ENCODE data around the gene PI4KA.
"Not testable (repeated sequence)": the region's sequence is repeated elsewhere in the genome, so short reads cannot be mapped to it uniquely, and the experiment has no call there.

PI4KA gene

GRCh38 chr22:20701680-20702136, 156.9 kb downstream of the PI4KA start:
- H3K4me3 ChIP-seq (ENCODE audit: low read length), result peak overlapping the region; percentile 52; the same call in 1 of the 2 replicates

DNA sequence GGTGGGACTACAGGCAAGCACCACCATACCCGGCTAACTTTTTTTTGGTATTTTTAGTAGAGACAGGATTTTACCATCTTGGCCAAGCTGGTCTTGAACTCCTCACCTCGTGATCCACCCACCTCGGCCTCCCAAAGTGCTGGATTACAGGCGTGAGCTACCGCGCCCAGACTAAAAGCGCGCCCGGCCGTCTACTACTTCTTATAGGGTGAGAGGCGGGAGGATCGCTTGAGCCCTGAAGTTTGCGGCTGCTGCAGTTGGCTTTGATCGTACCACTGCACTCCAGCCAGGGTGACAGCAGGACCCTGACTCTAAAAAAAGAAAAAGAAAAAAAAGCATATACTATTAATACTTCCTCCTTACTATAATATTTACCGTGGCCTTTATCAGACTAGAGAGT, 158.3 kb downstream of the PI4KA start:
- not testable (repeated sequence) for H3K4me3 ChIP-seq (ENCODE audit: low read length)

DNA sequence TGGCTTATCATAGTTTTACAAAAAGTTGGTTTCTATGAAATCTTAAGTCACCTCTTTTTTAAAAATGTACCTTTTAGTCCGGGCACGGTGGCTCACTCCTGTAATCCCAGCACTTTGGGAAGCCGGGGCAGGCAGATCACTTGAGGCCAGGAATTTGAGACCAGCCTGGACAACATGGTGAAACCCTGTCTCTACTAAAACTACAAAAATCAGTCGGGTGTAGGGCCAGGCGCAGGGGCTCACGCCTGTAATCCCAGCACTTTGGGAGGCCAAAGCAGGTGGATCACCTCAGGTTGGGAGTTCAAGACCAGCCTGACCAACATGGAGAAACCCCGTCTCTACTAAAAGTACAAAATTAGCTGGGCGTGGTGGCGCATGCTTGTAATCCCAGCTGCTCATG, 158.8 kb downstream of the PI4KA start:
- not testable (repeated sequence) for H3K4me3 ChIP-seq (ENCODE audit: low read length)

DNA sequence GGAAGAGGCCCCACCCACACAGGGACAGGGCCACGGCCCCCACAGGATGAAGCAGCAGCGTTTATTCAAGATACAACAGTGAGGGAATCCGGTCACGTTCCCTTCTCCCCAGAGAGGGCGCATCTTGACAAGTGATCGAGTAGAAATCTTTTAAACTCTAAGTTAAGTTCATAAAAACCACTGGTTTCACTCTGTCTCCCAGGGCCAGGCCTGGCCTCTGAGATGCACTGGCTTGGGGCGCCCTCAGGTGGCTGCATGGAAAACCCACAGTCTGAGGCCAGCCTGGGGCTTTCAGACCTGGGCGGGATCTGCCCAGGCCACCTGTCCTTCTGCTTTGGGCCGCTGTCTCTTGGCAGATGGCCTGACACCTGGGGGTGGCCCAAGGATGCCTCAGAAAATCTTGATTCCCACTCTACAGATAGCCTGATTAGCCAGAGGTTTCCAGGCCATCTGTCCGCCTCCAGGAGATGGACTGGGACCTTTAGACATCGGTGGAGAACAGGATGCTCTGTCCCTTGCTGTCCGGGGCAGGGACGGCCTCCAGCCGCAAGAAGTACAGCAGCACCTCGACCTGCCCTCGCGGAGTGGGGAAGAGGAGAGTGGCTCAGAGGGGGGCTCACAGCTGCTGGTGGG, 161.0 kb downstream of the PI4KA start:
- not testable (repeated sequence) for H3K4me3 ChIP-seq (ENCODE audit: low read length)

DNA sequence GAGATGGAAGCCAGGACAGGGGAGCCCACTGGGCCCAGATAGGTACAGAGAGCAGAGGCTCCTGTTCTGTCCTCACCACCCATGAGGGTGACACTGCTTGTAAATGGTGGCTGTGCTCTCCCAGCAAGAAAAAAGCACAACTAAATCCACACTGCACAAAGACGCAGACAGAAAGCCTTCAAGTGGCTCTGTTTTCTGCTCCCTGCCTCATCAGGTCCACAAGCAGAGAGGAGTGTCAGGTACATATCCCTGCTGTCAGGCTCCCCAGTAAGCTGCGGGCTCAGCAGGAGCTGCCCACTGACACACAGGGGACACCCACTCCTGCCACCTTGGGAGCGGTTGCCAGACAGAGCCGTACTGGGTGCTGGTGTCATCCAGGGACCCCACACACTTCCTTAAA, 162.6 kb downstream of the PI4KA start:
- not testable (repeated sequence) for H3K4me3 ChIP-seq (ENCODE audit: low read length)

- not testable (repeated sequence) for H3K4me3 ChIP-seq (ENCODE audit: low read length)
These were observed 163.4 kb downstream of the PI4KA start for GRCh38 chr22:20695205-20695604.

DNA sequence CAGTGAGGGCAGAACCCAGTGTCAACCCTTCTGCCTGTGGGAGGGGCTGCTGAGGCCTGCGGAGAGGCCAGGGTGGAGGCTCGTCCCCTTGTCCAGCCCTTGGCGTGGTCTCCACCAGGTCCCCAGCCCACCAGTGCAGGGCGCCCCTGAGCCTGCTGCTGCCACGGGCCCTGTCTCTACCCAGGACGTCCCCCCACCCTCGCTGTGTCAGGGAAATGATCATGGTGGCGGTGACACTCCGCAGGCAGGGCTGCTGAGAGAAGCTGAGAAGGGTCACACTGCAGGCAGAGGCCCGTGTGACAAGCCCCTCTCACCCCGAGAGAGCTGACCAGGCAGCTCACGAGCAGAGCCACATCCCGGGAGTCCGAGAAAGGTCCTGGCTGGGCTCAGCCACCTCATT, 164.4 kb downstream of the PI4KA start:
- not testable (repeated sequence) for H3K4me3 ChIP-seq (ENCODE audit: low read length)

DNA sequence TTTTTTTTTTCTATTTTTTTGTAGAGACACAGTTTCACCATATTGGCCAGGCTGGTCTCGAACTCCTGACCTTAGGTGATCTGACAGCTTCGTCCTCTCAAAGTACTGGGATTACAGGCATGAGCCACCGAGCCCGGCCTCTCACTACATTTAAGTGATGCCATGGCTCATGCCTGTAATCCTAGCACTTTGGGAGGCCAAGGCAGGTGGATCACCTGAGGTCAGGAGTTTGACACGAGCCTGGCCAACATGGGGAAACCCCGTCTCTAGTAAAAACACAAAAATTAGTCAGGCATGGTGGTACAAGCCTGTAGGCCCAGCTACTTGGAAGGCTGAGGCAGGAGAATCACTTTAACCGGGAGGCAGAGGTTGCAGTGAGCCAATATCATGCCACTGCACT, 165.7 kb downstream of the PI4KA start:
- H3K4me3 ChIP-seq (ENCODE audit: low read length), result not testable (repeated sequence)

DNA sequence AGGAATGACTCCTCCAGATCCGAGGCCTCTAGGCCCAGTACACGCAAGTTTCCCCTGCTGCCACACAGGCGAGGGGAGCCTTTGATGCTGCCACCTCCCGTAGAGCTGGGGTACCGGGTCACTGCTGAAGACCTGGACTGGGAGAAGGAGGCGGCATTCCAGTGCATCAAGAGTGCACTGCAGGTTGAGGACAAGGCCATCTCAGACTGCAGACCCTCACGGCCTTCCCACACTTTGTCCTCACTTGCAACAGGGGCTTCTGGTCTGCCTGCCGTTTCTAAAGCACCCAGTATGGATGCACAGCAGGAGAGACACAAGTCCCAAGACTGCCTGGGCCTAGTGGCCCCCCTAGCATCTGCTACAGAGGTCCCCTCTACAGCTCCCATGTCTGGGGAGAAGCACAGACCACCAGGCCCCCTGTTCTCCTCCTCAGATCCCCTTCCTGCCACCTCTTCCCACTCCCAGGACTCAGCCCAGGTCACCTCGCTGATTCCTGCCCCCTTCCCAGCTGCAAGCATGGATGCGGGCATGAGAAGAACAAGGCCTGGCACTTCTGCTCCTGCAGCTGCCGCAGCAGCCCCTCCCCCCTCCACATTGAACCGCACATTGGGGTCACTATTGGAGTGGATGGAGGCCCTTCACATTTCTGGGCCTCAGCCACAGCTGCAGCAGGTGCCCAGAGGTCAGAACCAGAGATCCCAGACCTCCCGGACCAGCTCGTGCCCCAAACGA, 167.9 kb downstream of the PI4KA start:
- H3K4me3 ChIP-seq (ENCODE audit: low read length), result not testable (repeated sequence)

DNA sequence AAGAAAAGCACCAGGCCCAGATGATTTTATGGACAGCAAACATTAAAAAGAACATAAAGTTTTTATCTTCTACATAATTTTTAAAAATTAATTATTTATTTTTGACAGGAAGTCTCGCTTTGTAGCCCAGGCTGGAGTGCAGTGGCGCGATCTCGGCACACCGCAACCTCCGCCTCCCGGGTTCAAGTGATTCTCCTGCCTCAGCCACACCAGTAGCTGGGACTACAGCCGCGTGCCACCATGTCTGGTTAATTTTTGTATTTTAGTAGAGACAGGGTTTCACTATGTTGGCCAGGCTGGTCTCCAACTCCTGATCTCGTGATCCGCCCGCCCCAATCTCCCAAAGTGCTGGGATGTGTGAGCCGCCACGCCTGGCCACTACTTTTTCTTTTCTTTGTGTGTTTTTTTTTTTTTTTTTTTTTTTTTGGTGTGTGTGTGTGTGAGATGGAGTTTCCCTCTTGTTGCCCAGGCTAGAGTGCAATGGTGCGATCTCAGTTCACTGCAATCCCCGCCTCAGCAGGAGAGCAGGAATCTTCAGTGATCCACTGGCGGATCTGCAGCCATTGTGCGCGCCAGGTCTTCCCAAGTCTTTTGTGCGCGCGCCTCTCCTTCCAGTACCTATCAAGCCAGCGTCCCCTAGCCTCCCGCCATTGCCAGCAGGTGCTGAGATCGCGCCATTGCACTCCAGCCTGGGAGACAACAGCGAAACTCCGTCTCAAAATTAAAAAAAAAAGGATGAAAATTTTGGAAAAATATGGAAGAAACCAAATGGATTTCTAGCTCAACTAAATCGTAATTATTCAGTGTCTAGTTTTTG, 171.0 kb downstream of the PI4KA start:
- H3K4me3 ChIP-seq (ENCODE audit: low read length), result not testable (repeated sequence)

DNA sequence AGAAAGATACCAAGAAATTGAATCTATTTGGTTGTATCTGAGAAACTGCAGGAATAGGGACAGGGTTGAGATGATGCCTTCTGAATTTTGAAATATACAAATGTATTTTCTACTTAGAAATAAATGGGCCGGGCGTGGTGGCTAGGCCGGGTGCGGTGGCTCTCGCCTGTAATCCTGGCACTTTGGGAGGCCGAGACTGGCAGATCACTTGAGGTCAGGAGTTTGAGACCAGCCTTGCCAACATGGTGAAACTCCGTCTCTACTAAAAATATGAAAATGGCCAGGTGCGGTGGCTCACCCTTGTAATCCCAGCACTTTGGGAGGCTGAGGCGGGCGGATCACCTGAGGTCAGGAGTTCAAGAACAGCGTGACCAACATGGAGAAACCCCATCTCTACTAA, 172.8 kb downstream of the PI4KA start:
- H3K4me3 ChIP-seq (ENCODE audit: low read length), result not testable (repeated sequence)

- H3K4me3 ChIP-seq (ENCODE audit: low read length), result not testable (repeated sequence)
These were observed 179.7 kb downstream of the PI4KA start for GRCh38 chr22:20678792-20679435.

DNA sequence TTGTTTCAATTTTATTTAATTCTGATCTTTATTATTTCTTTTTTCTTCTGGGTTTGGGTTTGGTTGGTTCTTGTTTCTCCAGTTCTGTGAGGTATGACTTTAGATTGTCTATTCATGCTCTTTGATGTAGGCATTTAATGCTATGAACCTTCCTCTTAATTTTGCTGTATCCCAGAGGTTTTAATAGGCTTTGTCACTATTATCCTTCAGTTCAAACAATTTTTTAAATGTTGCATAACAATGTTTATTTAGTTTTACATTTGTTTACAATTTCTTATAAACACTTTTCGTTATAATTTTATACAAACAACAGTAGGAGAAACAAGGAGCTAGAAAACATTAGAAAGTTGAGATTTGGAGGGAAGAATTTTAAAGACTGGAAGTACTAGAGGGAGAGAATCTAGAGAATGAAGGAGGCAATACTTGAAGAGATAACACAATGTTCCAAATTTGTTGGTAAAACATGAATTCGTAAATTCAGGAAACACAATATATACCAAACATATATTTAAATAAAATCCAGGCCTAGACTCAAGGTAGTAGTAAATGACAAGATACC, 180.8 kb downstream of the PI4KA start:
- no peak overlapping the region for H3K4me3 ChIP-seq (ENCODE audit: low read length)
- TF ChIP-seq ZNF274 (IDR thresholded peaks at IDR 0.05; ENCODE audit: low read depth, low read length), result no peak

DNA sequence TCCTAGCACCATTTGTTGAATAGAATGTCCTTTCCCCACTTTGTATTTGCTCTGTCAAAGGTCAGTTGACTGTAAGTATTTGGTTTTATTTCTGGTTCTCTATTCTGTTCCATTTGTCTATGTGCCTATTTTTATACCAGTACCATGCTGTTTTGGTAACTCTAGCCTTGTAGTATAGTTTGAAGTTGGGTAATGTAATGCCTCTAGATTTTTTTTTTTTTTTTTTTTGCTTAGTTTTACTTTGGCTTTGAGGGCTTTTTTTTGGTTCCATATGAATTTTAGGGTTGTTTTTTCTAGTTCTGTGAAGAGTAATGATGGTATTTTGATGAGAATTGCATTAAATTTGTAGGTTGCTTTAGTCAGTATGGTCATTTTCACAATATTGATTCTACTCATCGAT, 183.0 kb downstream of the PI4KA start:
- not testable (repeated sequence) for H3K4me3 ChIP-seq (ENCODE audit: low read length)

DNA sequence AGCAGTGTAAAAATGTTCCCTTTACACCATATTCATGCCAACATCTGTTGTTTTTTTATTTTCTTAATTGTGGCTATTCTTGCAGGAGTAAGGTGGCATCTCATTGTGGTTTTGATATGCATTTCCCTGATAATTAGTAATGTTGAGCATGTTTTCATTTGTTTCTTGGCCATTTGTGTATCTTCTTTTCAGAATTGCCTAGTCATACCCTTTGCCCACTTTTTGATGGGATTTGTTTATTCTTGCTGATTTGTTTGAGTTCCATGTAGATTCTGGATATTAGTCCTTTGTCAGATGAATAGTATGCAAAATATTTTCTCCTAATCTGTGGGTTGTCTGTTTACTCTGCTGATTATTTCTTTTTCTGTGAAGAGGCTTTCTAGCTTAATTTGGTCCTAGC, 183.6 kb downstream of the PI4KA start:
- H3K4me3 ChIP-seq (ENCODE audit: low read length), result no peak overlapping the region
- TF ChIP-seq ZNF274 (IDR thresholded peaks at IDR 0.05; ENCODE audit: low read depth, low read length), result no peak

All from GM08714 (cell line).